ENCODE data around the gene ALDH1B1. TPM values are rescaled to one million over a fixed set of nuclear protein-coding genes. Genes with fewer than 3 reads are reported as not detected.

ALDH1B1 gene
- total and polyA plus RNA-seq, 9 of the 15 experiments (the other 6 are each of a cell fraction or from before 2014, with no cell fraction given) = 8.6 to 46.5 (median 30.8) TPM

GRCh38 chr9:38421498-38422211, 29.2 kb downstream of the ALDH1B1 start:
- Histone ChIP-seq H2AFZ (ENCODE audit: low read depth, low read length) (no peak overlapping the region), H3K27me3 (ENCODE audit: control insufficient read depth in 2 of 2, insufficient read depth in 2 of 2, low read length in 2 of 2) (peaks cover 30 to 60% of the 10 kb centered on the region in 2 experiments), H3K9ac (ENCODE audit: insufficient read depth in 1 of 2, low read depth in 2 of 2, low read length in 2 of 2) (no peak overlapping the region), H3K9me1 (ENCODE audit: control insufficient read depth, insufficient read depth, low read length) (no peaks in the 10 kb centered on the region), H3K4me3 (no peak overlapping the region), H3K27ac (ENCODE audit: extremely low read depth, low read depth, low read length) (no peak overlapping the region), H3K4me1 (replicated peaks in 1 of 2; ENCODE audit: control insufficient read depth in 2 of 2, insufficient read depth in 2 of 2, low read length in 2 of 2) (peaks cover 0 to 10% of the 10 kb centered on the region in 2 experiments; a peak in 2 of 5 replicates), H4K20me1 (replicated peaks; ENCODE audit: control insufficient read depth, insufficient read depth, low read length) (0 out of 2 replicates have a peak, but pooled peaks cover 5% of the 10 kb centered on the region), H3K9me3 (replicated peaks; ENCODE audit: control insufficient read depth, insufficient read depth, low read depth, low read length) (no peaks in the 10 kb centered on the region), H3K79me2 (ENCODE audit: control insufficient read depth, insufficient read depth, low read length) (no peaks in the 10 kb centered on the region), H3K36me3 (ENCODE audit: control insufficient read depth, insufficient read depth, low read length) (no peaks in the 10 kb centered on the region), H3K4me2 (ENCODE audit: insufficient read depth, low read length) (no peak overlapping the region)
- in situ Hi-C loops (cut with MboI) = no loop called here
- ChIA-PET POLR2A (interaction anchor here (0.8 kb wide), 1 partner anchor 10 kb away, joined by 4 read pairs; no protein-coding TSS in a partner anchor), CTCF (ENCODE audit: low intra/inter-chr PET ratio) (no interaction called here)
- BruUV-seq (replicated peaks) = no TSS peak
- FAIRE-seq (no peak), DNase-seq (ENCODE audit: extremely low read depth in 1 of 4, low spot score in 3 of 4) (no peak), ATAC-seq (no peak)
- TF ChIP-seq RFX1 (IDR thresholded peaks at IDR 0.05) (peak; percentile 87), SMARCB1 (IDR thresholded peaks at IDR 0.05; ENCODE audit: insufficient read length, low read depth) (no peak)
- WGBS (ENCODE audit: insufficient coverage, low coverage, missing lambda C conversion rate) = 2% methylated on average over 9 of the region's 9 CpGs
- intact Hi-C loops (cut with micrococcal nuclease) = no loop called here

GRCh38 chr9:38422555-38423260, 30.2 kb downstream of the ALDH1B1 start:
- 0% methylated on average over 7 of the region's 7 CpGs for WGBS (ENCODE audit: insufficient coverage, low coverage, missing lambda C conversion rate)
- in situ Hi-C loops (cut with MboI) = no loop called here
- CTCF ChIA-PET (ENCODE audit: low intra/inter-chr PET ratio) = no interaction called here
- no peak for TF ChIP-seq CREBBP (IDR thresholded peaks at IDR 0.05; ENCODE audit: low read depth, low read length)
- no peak for TF ChIP-seq STAT5B (CRISPR knock-in tag; IDR thresholded peaks at IDR 0.05)
- TF ChIP-seq SNRNP70 (optimal IDR thresholded peaks at IDR 0.05; ENCODE audit: low read depth, low read length) = no peak
- no peak for TF ChIP-seq HDGF (IDR thresholded peaks at IDR 0.05)
- TF ChIP-seq ZBTB17 (CRISPR knock-in tag; IDR thresholded peaks at IDR 0.05) = no peak
- no peak for TF ChIP-seq DEAF1 (CRISPR knock-in tag; IDR thresholded peaks at IDR 0.05)
- no peak for TF ChIP-seq MCM3 (IDR thresholded peaks at IDR 0.05)
- no peak for TF ChIP-seq TCF7L2 (IDR thresholded peaks at IDR 0.05; ENCODE audit: low read depth, low read length)
- TF ChIP-seq ZNF12 (CRISPR knock-in tag; IDR thresholded peaks at IDR 0.05) = no peak
- TF ChIP-seq ZNF311 (CRISPR knock-in tag; IDR thresholded peaks at IDR 0.05) = no peak
- TF ChIP-seq OTX1 (CRISPR knock-in tag; IDR thresholded peaks at IDR 0.05) = no peak
- TF ChIP-seq BACH1 (tag; IDR thresholded peaks at IDR 0.05) = no peak
- TF ChIP-seq CHD1 (IDR thresholded peaks at IDR 0.05; ENCODE audit: low read length) = no peak
- no peak for TF ChIP-seq GABPA (tag; conservative IDR thresholded peaks at IDR 0.05; ENCODE audit: low read depth)

More at GRCh38 chr9:38422555-38423260, 30.2 kb downstream of the ALDH1B1 start:
- no peaks in the 10 kb centered on the region for H4K20me1 ChIP-seq (replicated peaks; ENCODE audit: control insufficient read depth, insufficient read depth, low read length)
- H3K4me2 ChIP-seq (ENCODE audit: insufficient read depth, low read length) = no peak overlapping the region
- intact Hi-C loops (cut with micrococcal nuclease) = no loop called here
- peaks cover 0 to 10% of the 10 kb centered on the region in 2 experiments; a peak in 2 of 5 replicates for H3K4me1 ChIP-seq (replicated peaks in 1 of 2; ENCODE audit: control insufficient read depth in 2 of 2, insufficient read depth in 2 of 2, low read length in 2 of 2)
- POLR2A ChIA-PET = no interaction called here
- H3K27me3 ChIP-seq (ENCODE audit: control insufficient read depth in 2 of 2, insufficient read depth in 2 of 2, low read length in 2 of 2) = peaks cover 33 to 64% of the 10 kb centered on the region in 2 experiments
- ATAC-seq (peak; percentile 32), DNase-seq (ENCODE audit: extremely low read depth in 1 of 4, low spot score in 3 of 4) (no peak), FAIRE-seq (no peak)
- H3K27ac ChIP-seq (ENCODE audit: extremely low read depth, low read depth, low read length) = no peak overlapping the region
- no peak overlapping the region for H3K4me3 ChIP-seq
- H3K79me2 ChIP-seq (ENCODE audit: control insufficient read depth, insufficient read depth, low read length) = no peaks in the 10 kb centered on the region
- no TSS peak for BruUV-seq (replicated peaks)
- H3K9me3 ChIP-seq (replicated peaks; ENCODE audit: control insufficient read depth, insufficient read depth, low read depth, low read length) = no peaks in the 10 kb centered on the region
- no peak overlapping the region for H2AFZ ChIP-seq (ENCODE audit: low read depth, low read length)
- no peaks in the 10 kb centered on the region for H3K36me3 ChIP-seq (ENCODE audit: control insufficient read depth, insufficient read depth, low read length)
- H3K9me1 ChIP-seq (ENCODE audit: control insufficient read depth, insufficient read depth, low read length) = no peaks in the 10 kb centered on the region
- H3K9ac ChIP-seq (ENCODE audit: insufficient read depth in 1 of 2, low read depth in 2 of 2, low read length in 2 of 2) = no peak overlapping the region
